HG02973 (cell line): ENCODE measurements around the gene GLYR1.
"Not testable (repeated sequence)": the region's sequence is repeated elsewhere in the genome, so short reads cannot be mapped to it uniquely, and the experiment has no call there.

ENCODE experiments used
- ATAC-seq: cut with Tn5 transposase; IDR thresholded peaks from one replicate; pipeline ENCODE4 v1.9.1; 2021; ENCODE audit warnings: moderate library complexity; ENCODE audit not compliant: unreplicated experiment

Gene GLYR1

GRCh38 chr16:4792951-4793513, 54.1 kb downstream of the GLYR1 start:
- ATAC-seq, result no peak

- no peak for ATAC-seq
Measured at GRCh38 chr16:4790871-4791270, 56.2 kb downstream of the GLYR1 start.

GRCh38 chr16:4790261-4790660, 56.8 kb downstream of the GLYR1 start:
- no peak for ATAC-seq

DNA sequence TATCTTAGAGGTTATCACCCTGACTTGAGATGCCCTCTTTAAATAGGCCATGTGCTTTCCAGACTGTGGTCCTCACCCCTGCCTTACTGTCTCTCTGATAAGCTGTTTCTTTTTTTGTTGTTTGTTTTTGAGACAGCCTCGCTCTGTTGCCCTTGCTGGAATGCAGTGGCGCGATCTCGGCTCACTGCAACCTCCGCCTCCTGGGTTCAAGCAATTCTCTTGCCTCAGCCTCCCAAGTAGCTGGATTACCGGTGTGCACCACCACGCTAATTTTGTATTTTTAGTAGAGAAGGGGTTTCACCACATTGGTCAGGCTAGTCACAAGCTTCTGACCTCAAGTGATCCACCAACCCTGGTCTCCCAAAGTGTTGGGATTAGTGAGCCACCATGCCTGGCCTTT, 58.2 kb downstream of the GLYR1 start:
- ATAC-seq, result no peak

- no peak for ATAC-seq
Measured at GRCh38 chr16:4788489-4788889, 58.6 kb downstream of the GLYR1 start.

GRCh38 chr16:4787627-4788482, 59.2 kb downstream of the GLYR1 start, which contains the start of gene SEPTIN12:
SEPTIN12 (minus strand) TSS chr16:4788345; CDS start chr16:4787645, 700 bp downstream.
- no peak for ATAC-seq

DNA sequence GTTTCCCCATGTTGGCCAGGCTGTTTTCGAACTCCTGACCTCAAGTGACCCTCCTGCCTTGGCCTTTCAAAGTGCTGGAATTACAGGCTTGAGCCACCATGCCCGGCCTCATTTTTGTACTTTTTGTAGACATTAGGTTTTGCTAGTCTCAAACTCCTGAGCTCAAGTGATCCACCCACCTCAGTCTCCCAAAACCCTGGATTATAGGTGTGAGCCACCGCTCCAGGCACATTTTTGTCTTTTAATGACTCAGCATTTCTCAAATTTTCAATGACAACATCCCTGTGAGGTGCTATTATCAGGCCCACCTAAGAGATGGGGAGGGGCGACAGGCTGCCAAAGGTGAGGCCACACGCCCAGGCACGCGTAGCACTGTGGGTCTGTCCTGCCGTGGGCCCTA, 60.0 kb downstream of the GLYR1 start:
- ATAC-seq, result no peak

DNA sequence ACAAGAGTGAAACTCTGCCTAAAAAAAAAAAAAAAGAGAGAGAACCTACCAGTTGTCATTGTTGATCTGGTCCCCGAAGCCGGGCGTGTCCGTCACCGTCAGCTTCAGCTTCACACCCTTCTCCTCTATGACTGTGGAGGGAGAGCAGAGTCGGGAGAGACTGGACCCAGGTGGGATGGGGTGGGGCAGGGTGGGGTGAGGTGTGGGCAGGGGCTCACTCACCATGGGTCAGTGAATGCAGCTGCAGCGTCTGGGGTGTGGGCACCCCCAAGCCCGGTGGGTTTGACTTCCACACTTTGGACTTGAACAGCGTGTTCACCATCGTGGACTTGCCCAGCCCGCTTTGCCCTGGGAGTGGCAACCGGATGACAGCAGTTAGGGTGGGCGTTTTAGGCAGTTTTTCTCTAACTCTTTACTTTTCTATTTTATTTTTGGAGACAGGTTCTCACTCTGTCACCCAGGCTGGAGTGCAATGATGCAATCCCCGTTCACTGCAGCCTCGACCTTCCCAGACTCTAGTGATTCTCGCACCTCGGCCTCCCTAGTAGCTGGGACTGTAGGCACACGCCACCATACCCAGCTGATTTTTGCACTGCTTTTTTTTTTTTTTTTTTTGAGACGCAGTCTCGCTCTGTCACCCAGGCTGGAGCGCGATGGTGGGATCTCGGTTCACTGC, 61.2 kb downstream of the GLYR1 start:
- ATAC-seq, result no peak

GRCh38 chr16:4784444-4784987, 62.6 kb downstream of the GLYR1 start:
- ATAC-seq, result not testable (repeated sequence)

GRCh38 chr16:4783951-4784336, 63.1 kb downstream of the GLYR1 start:
- no peak for ATAC-seq

DNA sequence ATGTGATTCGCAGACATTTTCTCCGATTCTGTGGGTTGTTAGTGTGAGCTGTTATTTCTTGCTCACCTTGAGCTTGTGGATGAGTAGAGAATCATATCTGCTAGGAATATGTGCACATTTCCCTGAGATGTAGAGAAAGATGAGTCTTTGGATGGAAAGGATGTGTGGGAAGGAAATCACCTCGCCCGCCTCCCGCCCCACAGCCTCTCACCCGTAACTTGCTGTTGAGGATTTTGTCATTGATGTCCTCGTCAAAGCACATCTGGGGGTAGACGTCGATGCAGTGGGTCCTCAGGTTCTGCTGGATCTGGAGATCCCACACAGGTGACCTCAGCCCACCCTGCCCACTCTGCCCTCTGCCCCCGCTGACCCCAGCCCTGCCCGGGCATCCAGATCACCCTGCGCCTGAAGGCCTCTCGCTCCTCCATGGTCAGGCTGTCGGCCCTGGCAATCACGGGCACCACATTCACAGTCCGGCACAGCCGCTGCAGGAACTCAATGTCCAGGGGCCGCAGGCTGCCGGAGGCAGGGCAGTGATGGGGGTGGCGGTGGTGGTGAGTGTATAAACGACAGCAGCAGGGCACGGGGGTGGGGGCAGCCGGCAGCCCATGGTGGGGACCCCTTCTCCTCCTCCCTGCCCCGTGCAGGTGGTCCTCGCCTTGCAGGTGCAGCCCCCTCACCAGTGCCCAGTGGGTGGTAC, 63.7 kb downstream of the GLYR1 start:
- ATAC-seq, result no peak

- no peak for ATAC-seq
Measured at GRCh38 chr16:4780235-4780634, 66.9 kb downstream of the GLYR1 start.

GRCh38 chr16:4778050-4778392, 69.1 kb downstream of the GLYR1 start:
- ATAC-seq, result no peak

GRCh38 chr16:4777339-4778049, 69.6 kb downstream of the GLYR1 start:
- no peak for ATAC-seq

DNA sequence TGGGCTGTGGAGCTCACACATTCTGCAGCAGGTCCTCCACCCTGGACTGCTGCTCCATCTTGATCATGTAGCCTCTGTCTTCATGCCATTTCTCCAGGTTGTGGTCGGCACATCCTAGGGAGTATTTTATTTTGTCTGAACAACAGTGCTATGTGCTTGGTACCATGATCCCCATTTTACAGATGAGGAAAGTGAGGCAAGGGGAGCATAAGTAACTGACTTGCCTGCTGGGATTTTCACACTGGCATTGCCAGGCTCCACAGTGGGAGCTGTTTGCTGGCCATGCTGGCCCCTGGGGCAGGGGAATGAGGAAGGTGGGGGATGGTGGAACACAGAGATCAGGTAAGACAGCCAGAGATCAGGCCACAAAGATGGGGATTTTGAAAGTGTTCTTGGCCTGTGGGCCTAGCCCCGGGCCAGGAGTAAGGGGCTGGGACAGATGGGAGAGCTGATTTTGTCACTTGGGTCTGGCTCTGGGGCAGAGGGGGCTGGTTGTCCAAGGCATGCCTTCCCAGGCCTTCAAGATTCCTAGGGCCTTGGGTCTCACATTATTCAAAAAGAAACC, 70.9 kb downstream of the GLYR1 start:
- no peak for ATAC-seq

GRCh38 chr16:4775005-4775404, 72.1 kb downstream of the GLYR1 start:
- no peak for ATAC-seq

DNA sequence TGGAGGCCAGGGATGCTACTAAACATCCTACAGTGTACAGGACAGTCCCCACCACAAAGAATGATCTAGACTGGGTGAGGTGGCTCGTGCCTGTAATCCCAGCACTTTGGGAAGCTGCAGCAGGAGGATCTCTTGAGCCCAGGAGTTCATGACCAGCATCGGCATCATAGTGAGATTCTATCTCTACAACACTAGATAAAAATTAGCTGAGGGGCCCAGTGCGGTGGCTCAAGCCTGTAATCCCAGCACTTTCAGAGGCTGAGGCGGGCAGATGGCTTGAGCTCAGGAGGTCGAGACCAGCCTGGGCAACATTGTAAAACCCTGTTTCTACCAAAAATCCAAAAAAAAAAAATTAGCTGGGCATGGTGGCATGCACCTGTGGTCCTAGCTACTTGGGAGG, 74.7 kb downstream of the GLYR1 start:
- no peak for ATAC-seq

- no peak for ATAC-seq
Measured at GRCh38 chr16:4771646-4772045, 75.4 kb downstream of the GLYR1 start.

GRCh38 chr16:4769306-4769638, 77.8 kb downstream of the GLYR1 start:
- ATAC-seq, result no peak

GRCh38 chr16:4768549-4769305, 78.4 kb downstream of the GLYR1 start:
- peak; percentile 63 for ATAC-seq
